Astrocyte of the spinal cord (primary cell): ENCODE data around the gene WFS1.

Source experiments
- DNase-seq: peaks from one replicate; pipeline ENCODE4 v3.0.0; 2011; ENCODE audit warnings: low read depth, low spot score
- H3K4me3 ChIP-seq: 2 replicates; pipeline ENCODE4 v1.5.1; 2011; ENCODE audit warnings: low read depth, mild to moderate bottlenecking, low read length, moderate library complexity
- CTCF ChIP-seq: IDR thresholded peaks from 2 replicates; pipeline ENCODE4 v1.5.1; 2012; ENCODE audit warnings: low read depth, mild to moderate bottlenecking, low read length, inconsistent platforms
- in situ Hi-C: cut with HindIII; loops from 2 replicates; pipeline ENCODE4 v1.10.0; 2017; ENCODE audit warnings: low sequenced_read_pairs

Gene WFS1

DNA sequence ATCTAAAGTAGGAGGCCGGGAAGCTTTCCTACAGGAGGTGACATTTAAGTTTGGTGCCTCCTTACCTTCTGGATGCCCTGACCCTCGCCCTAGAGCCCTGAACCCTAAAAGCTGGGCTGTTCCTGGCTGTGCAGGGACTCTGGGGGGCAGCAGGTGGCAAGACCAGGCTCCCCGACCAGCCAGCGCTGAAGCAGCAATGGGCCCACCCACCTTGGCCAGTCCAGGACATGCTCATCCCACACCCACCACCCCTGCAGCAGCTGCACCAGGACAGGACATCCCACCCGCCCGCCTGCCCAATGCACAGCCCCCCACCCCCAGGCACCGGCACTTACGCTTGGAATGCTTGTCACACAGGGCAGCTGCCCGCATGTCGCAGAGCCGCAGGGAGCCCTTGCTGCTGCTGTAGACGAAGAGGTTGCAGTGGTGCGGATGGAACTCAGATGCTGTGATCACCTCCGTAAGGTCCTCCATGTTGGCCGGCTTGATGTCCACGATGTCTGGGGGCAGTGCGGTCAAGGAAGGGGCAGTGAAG lies 77.9 kb downstream of the WFS1 start:
- no peak for DNase-seq
- in situ Hi-C loops: no loop called here
- no peak overlapping the region for H3K4me3 ChIP-seq
- TF ChIP-seq CTCF: no peak

DNA sequence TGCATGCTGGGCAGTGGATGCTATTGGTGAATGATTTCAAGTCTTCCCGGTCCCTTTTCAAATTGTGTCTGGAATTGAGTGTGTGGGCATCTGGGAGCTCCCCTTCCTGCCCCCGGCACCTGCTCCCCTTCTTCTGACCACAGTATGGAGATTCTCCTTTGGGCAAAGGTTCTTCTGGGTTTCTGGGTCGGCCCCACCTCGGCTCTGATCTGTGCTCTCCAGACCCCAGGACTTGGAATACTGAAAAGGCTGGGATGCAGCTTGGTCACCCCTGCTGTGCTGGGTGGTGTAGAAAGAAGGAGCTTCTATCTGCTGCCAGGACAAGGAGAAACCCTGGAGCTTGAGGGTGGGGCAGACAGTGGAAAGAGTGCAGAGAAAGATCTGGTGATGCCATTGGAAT lies 78.8 kb downstream of the WFS1 start:
- TF ChIP-seq CTCF: no peak
- no peak for DNase-seq
- in situ Hi-C loops: no loop called here
- no peak overlapping the region for H3K4me3 ChIP-seq

GRCh38 chr4:6349896-6350603 lies 80.4 kb downstream of the WFS1 start:
- peak; percentile 4 for DNase-seq
- in situ Hi-C loops: no loop called here
- no peak for TF ChIP-seq CTCF
- no peak overlapping the region for H3K4me3 ChIP-seq

- DNase-seq: no peak
- no peak for TF ChIP-seq CTCF
- in situ Hi-C loops: no loop called here
- H3K4me3 ChIP-seq: no peak overlapping the region
These were observed 81.0 kb downstream of the WFS1 start for GRCh38 chr4:6350646-6351045.

GRCh38 chr4:6351246-6352000 lies 81.8 kb downstream of the WFS1 start:
- in situ Hi-C loops: no loop called here
- TF ChIP-seq CTCF: no peak
- H3K4me3 ChIP-seq: no peak overlapping the region
- DNase-seq: no peak

DNA sequence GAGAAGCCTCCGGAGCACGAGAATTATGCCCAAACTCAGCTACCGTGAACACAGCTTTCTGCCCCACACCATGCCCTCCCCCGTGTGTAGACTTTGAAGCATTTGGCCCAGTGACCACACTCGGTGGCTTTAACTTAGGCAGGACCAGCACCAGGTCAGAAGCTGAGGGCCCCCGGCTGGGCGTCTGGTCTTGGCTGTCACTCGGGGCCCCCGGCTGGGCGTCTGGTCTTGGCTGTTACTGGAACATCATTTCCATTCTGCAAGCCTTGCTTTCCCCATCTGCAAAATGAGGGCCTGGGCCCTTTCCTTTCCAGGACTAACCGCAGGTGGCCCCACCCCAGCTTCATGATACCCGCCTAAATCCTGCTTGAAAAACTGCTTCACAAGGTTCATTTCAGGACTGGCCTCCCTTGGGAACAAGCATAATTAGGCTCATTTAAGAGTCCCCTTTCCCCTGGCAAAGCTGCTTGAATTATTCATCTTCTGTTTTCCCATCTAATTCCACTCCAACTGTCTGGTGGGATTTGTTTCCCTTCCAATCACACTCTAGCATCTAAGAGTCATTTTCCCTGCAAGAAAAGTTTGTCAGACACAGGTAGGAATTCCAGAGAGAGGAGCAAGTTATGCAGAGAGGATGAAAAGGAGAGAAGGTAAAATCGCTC lies 82.5 kb downstream of the WFS1 start:
- TF ChIP-seq CTCF: no peak
- H3K4me3 ChIP-seq: no peak overlapping the region
- no peak for DNase-seq
- in situ Hi-C loops: no loop called here
